Measurements from ENCODE around the gene LSMEM2.

Gene LSMEM2

GRCh38 chr3:50318163-50318562 lies 39.3 kb downstream of the LSMEM2 start:
- FAIRE-seq (no peak), DNase-seq (ENCODE audit: insufficient read length, low spot score) (no peak)
- TF ChIP-seq CTCF (IDR thresholded peaks at IDR 0.05; ENCODE audit: insufficient read depth, missing control alignments): no peak

- no peak for DNase-seq (ENCODE audit: insufficient read length, low spot score)
- FAIRE-seq: no peak
- no peak for TF ChIP-seq CTCF (IDR thresholded peaks at IDR 0.05; ENCODE audit: insufficient read depth, missing control alignments)
Observed at GRCh38 chr3:50318615-50319014, 39.7 kb downstream of the LSMEM2 start.

GRCh38 chr3:50319181-50319893 lies 40.5 kb downstream of the LSMEM2 start:
- no peak for DNase-seq (ENCODE audit: insufficient read length, low spot score)
- TF ChIP-seq CTCF (IDR thresholded peaks at IDR 0.05; ENCODE audit: insufficient read depth, missing control alignments): no peak
- FAIRE-seq: no peak

GRCh38 chr3:50319894-50320625 lies 41.2 kb downstream of the LSMEM2 start:
- FAIRE-seq: no peak
- DNase-seq (ENCODE audit: insufficient read length, low spot score): no peak
- no peak for TF ChIP-seq CTCF (IDR thresholded peaks at IDR 0.05; ENCODE audit: insufficient read depth, missing control alignments)

- no peak for FAIRE-seq
- peak; percentile 61 for DNase-seq (ENCODE audit: insufficient read length, low spot score)
Observed at GRCh38 chr3:50320853-50321335, 42.0 kb downstream of the LSMEM2 start.

GRCh38 chr3:50321336-50322114 lies 42.6 kb downstream of the LSMEM2 start:
- TF ChIP-seq CTCF (IDR thresholded peaks at IDR 0.05; ENCODE audit: insufficient read depth, missing control alignments): peak; percentile 49
- FAIRE-seq (no peak), DNase-seq (ENCODE audit: insufficient read length, low spot score) (peak; percentile 92)

More at GRCh38 chr3:50320853-50321335, 42.0 kb downstream of the LSMEM2 start:
- no peak for TF ChIP-seq CTCF (IDR thresholded peaks at IDR 0.05; ENCODE audit: insufficient read depth, missing control alignments)

Measured in D721Med (cell line).